GM19351 (cell line): ENCODE measurements around the gene ARFGAP2.
"Not testable (repeated sequence)": the region's sequence is repeated elsewhere in the genome, so short reads cannot be mapped to it uniquely, and the experiment has no call there.

ENCODE experiments used
- ATAC-seq: cut with Tn5 transposase; IDR thresholded peaks from one replicate; pipeline ENCODE4 v1.9.1; 2021; ENCODE audit warnings: mild to moderate bottlenecking, moderate library complexity; ENCODE audit not compliant: unreplicated experiment

ARFGAP2 gene

DNA sequence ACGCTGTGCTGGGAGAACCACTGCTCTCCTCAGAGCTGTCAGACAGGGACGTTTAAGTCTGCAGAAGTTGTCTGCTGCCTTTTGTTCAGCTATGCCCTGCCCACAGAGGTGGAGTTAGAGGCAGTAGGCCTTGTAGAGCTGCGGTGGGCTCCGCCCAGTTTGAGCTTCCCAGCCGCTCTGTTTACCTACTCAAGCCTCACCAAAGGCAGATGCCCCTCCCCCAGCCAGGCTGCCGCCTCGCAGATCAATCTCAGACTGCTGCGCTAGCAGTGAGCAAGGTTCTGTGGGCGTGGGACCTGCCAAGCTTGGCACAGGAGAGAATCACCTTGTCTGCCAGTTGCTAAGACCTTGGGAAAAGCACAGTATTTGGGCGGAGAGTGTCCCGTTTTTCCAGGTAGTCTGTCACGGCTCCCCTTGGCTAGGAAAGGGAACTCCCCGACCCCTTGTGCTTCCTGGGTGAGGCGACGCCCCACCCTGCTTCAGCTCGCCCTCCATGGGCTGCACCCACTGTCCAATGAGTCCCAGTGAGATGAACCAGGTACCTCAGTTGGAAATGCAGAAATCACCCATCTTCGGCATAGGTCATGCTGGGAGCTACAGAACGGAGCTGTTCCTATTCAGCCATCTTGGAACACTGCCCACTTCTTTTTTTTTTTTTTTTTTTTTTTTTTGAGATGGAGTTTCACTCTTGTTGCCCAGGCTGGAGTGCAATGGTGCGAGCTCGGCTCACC is 57.6 kb downstream of the ARFGAP2 start:
- ATAC-seq, result not testable (repeated sequence)
